ACHN (cell line): ENCODE data around the gene ZNF584.
"Not testable (repeated sequence)": the region's sequence is repeated elsewhere in the genome, so short reads cannot be mapped to it uniquely, and the experiment has no call there.

Experiments used
- DNase-seq: peaks from one replicate; pipeline ENCODE4 v3.0.0-alpha.2; 2015
- in situ Hi-C: cut with HindIII; loops from 2 replicates; pipeline ENCODE4 v1.10.0; 2017; ENCODE audit warnings: low sequenced_read_pairs, low pct_ligation_motif_present, low pct_unique_long_range_greater_than_20kb

Gene ZNF584

DNA sequence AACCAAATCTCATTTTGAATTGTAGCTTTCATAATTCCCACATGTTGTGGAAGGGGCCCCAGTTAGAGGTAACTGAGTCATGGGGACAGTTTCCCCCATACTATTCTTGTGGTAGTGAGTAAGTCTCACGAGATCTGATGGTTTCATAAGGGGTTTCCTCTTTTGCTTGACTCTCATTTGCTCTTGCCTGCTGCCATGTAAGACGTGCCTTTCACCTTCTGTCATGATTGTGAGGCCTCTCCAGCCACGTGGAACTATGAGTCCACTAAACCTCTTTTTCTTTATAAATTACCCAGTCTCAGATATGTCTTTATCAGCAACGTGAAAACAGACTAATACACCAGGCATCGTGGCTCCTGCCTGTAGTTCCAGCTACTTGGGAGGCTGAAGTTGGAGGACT, 41.5 kb downstream of the ZNF584 start:
- in situ Hi-C loops, DNase-seq: not testable (repeated sequence)

DNA sequence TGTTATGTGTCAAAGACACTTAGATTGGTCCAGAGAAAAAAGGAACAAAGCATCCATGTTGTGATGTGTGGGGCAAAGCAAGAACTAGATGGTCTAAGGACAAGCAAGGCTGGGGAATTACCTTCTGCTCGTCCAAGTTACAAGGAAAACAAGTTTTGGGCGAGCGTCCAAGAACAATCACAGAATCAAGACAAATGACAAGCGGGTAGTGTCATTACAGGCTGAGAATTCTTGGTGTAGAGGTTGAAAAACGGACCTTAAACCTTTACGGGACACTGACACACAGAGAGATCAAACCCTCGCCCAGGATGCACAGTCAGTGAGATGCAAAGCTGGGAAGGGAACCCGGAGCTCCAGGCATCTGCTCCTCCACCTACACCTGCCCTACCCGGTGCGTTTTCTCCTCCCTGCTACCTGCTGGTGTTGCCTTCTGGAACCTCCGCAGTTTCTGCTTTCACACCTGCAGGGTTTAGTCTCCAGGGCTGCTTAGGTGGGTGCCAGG, 42.5 kb downstream of the ZNF584 start:
- in situ Hi-C loops, result no loop called here
- no peak for DNase-seq

DNA sequence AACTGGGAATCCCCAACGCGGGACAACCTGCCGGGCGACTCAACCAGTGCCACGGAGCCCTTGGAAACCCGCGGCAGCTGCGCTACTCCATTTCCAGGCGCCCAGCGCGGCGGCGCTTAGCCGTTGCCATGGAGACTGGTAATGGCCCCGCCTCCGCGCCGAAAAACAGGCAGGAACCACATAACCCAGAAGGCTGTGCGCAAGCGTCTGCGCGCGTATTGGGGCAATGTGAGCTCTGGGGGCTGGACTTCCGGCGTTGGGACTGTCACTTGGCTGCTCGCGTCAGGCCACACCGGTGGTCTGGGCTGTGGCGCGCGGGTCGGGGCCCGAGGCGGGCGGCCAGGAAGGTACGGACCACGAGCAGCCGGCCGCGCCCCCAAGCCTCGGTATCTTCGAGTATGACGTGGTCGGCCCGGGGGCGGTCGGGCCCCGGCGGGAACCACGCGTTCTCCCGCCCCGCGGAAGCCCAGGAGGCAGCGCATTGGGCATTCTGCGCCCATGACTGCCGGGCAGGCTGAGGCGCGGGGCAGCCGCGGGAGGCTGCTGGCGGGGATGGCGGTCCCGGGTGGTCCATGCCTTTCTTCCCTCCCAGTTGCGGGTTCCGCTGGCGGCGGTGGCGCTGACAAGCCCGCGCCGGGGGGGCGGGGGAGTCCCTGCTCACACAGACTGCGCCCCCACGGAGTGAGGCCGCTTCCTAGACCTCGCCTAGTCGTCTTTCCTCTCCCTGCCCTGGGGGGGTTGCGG, 43.1 kb downstream of the ZNF584 start, which contains the start of gene ZNF324B:
Gene ZNF324B (plus strand): TSS at position 265 of the 744 bp plus-strand sequence. CDS start 2,080 bp downstream, outside the sequence.
- in situ Hi-C loops, result no loop called here
- DNase-seq, result peak; percentile 94

DNA sequence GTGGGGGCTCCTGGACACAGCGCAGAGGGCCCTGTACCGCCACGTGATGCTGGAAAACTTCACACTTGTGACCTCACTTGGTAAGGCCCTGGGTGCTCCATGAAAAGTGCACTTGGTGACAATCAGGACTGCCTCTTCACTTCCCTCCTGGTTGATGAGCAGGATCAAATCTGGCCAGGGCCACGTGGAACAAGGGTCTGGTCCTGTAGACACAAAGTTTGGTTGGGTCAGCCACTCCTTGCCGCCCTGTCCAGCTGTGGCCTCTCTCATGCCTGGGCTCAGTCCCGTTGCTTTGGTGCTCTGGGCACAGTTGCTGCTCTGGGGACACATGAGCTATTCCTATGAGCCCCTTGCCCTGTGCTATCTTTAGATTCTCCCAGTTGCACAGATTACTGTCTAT, 45.3 kb downstream of the ZNF584 start:
- no peak for DNase-seq
- in situ Hi-C loops, result no loop called here

DNA sequence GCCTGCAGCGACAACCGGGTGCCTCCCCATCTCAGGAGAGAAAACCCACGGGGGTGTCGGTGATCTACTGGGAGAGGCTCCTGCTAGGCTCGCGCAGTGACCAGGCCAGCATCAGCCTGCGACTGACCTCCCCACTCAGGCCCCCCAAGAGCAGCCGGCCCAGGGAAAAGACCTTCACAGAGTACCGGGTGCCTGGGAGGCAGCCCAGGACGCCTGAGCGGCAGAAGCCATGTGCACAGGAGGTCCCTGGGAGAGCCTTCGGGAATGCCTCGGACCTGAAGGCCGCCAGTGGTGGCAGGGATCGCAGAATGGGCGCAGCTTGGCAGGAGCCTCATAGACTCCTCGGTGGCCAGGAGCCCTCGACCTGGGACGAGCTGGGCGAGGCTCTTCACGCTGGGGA, 46.9 kb downstream of the ZNF584 start:
- no peak for DNase-seq

DNA sequence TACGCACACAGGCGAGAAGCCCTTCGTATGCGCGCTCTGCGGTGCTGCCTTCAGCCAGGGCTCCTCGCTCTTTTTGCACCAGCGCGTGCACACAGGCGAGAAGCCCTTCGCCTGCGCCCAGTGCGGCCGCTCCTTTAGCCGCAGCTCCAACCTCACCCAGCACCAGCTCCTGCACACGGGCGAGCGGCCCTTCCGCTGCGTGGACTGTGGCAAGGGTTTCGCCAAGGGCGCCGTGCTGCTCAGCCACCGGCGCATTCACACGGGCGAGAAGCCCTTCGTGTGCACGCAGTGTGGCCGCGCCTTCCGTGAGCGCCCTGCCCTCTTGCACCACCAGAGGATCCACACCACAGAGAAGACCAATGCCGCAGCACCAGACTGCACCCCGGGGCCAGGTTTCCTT, 47.7 kb downstream of the ZNF584 start:
- no peak for DNase-seq
- in situ Hi-C loops, result no loop called here

More for the DNA sequence above, 46.9 kb downstream of the ZNF584 start:
- in situ Hi-C loops, result no loop called here

DNA sequence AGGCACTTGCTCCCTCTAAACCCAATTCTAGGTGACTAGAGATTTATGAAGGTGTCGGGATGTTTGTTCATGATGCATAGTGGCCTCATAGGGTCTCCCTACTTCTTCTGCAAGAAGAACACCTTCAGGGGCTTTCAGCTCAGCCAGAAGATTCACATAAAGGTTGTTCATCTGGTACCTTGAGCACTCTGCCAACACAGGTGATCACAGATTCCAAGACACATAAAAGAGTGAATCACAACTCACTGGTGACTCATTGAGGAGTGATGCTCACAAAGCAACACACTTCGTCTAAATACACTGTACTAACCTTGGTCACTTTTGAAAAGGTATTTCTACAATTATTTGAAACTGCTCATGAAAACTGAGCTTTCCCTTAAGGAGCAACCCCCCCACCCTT, 51.6 kb downstream of the ZNF584 start:
- DNase-seq, result no peak
- in situ Hi-C loops, result no loop called here

DNA sequence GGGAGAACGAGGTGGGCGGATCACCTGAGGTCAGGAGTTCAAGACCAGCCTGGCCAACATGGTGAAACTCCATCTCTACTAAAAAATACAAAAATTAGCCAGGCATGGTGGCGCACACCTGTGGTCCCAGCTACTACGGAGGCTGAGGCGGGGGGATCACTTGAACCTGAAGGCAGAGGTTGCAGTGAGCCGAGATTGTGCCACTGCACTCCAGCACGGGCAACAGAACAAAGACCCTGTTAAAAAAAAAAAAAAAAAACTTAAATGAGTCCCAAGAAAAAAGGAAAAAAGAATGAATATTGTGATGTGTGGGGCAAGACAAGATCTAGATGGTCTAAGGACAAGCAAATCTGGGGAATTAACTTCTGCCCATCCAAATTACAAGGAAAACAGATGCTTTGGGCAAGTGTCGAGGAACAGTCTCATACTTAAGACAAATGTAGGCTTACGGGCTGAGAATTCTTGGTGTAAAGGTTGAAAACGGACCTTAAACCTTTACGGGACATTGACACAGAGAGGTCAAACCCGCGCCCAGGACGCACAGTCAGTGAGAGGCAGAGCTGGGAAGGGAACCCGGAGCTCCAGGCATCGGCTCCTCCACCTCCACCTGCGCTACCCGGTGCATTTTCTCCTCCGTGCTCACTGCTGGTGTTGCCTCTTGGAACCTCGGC, 57.8 kb downstream of the ZNF584 start:
- no peak for DNase-seq
- in situ Hi-C loops, result no loop called here

DNA sequence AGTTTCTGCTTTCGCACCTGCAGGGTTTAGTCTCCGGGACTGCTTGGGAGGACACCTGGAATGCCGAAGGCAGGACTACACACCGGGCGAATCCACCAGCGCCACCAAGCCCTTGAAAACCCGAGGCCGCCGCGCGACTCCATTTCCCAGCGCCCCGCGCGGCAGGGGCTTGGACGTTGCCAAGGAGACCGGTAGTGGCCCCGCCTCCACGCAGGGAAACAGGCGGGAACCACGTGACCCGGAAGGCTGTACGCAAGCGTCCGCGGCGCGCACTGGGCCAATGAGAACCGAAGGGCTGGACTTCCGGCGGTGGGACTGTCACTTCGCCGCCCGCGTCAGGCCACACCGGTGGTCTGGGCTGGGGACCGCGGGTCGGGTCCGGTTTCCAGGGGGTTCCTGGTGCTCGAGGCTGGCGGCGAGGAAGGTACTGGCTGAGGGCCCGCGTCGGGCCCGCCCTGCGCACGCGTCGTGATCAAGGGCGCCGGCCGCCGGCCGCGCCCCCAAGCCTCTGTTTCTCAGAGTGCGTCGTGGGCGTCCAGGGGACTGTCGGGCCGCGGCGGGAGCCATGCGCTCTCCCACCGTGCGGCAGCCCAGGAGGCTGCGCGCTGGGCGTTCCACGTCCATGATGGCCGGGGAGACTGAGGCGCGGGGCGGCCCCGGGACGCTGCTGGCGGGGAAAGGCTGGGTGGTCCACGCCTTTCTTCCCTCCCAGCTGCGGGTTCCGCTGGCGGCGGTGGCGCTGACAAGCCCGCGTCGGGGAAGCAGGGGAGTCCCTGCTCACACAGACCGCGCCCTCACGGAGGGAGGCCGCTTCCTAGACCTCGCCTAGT, 58.5 kb downstream of the ZNF584 start, which contains the start of gene ZNF324:
Gene ZNF324 (plus strand): TSS at position 321 of the 830 bp plus-strand sequence. CDS start 2,106 bp downstream, outside the sequence.
- in situ Hi-C loops, result no loop called here

More for the DNA sequence above, 58.5 kb downstream of the ZNF584 start, which contains the start of gene ZNF324:
- DNase-seq, result peak; percentile 95
